ENCODE results near the gene RNF5. TPM values are rescaled to one million over a fixed set of nuclear protein-coding genes. Genes with fewer than 3 reads are reported as not detected.

The RNF5 gene
- total and polyA plus RNA-seq, 9 of the 15 experiments (the other 6 are each of a cell fraction or from before 2014, with no cell fraction given): 62.2 to 245 (median 129) TPM

GRCh38 chr6:32167761-32168262, 10.4 kb upstream of the RNF5 start (continued):
- TF ChIP-seq CAMTA2 (CRISPR knock-in tag; conservative IDR thresholded peaks at IDR 0.05) (no peak), HCFC1 (IDR thresholded peaks at IDR 0.05; ENCODE audit: low read depth, low read length) (no peak; the same call in 1 of the 2 replicates), TCF3 (CRISPR knock-in tag; IDR thresholded peaks at IDR 0.05) (peak; percentile 98), NR2C2 (CRISPR knock-in tag; IDR thresholded peaks at IDR 0.05) (no peak), NR2C2 (tag; IDR thresholded peaks at IDR 0.05) (no peak), MEIS2 (IDR thresholded peaks at IDR 0.05; ENCODE audit: partially characterized antibody) (peak; percentile 96), RBFOX2 (IDR thresholded peaks at IDR 0.05; ENCODE audit: low read depth, low read length) (no peak), FOXA1 (IDR thresholded peaks at IDR 0.05; ENCODE audit: borderline replicate concordance) (no peak), BACH1 (tag; IDR thresholded peaks at IDR 0.05) (peak; percentile 52; the same call in 1 of the 2 replicates), PRPF4 (IDR thresholded peaks at IDR 0.05; ENCODE audit: insufficient read depth, low read depth, low read length, poor library complexity, severe bottlenecking) (no peak), POLR2AphosphoS2 (IDR thresholded peaks at IDR 0.05; ENCODE audit: low read length) (peak; percentile 18; the same call in 1 of the 2 replicates), MECOM (CRISPR knock-in tag; IDR thresholded peaks at IDR 0.05) (peak; percentile 3; the same call in 1 of the 2 replicates), SUPT5H (IDR thresholded peaks at IDR 0.05) (peak; percentile 64), HNRNPUL1 (IDR thresholded peaks at IDR 0.05; ENCODE audit: low read length) (no peak), CXXC5 (CRISPR knock-in tag; IDR thresholded peaks at IDR 0.05) (peak; percentile 94), ZNF146 (CRISPR knock-in tag; IDR thresholded peaks at IDR 0.05; ENCODE audit: unreplicated experiment) (no peak), ETV6 (IDR thresholded peaks at IDR 0.05; ENCODE audit: borderline replicate concordance in 1 of 2, low read depth in 2 of 2, low read length in 1 of 2) (0 out of 4 replicates have a peak, but pooled peaks of 1 of the 2 experiments have one; percentile 40), ETV6 (CRISPR knock-in tag; IDR thresholded peaks at IDR 0.05; ENCODE audit: borderline replicate concordance) (no peak), ADNP (tag; IDR thresholded peaks at IDR 0.05) (no peak; the same call in 1 of the 2 replicates), CHD2 (IDR thresholded peaks at IDR 0.05; ENCODE audit: low read depth, low read length) (no peak)
- TF ChIP-seq, protein P1, sequence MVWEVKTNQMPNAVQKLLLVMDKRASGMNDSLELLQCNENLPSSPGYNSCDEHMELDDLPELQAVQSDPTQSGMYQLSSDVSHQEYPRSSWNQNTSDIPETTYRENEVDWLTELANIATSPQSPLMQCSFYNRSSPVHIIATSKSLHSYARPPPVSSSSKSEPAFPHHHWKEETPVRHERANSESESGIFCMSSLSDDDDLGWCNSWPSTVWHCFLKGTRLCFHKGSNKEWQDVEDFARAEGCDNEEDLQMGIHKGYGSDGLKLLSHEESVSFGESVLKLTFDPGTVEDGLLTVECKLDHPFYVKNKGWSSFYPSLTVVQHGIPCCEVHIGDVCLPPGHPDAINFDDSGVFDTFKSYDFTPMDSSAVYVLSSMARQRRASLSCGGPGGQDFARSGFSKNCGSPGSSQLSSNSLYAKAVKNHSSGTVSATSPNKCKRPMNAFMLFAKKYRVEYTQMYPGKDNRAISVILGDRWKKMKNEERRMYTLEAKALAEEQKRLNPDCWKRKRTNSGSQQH (CRISPR knock-in tag; IDR thresholded peaks at IDR 0.05): no peak
- TF ChIP-seq, protein P2, sequence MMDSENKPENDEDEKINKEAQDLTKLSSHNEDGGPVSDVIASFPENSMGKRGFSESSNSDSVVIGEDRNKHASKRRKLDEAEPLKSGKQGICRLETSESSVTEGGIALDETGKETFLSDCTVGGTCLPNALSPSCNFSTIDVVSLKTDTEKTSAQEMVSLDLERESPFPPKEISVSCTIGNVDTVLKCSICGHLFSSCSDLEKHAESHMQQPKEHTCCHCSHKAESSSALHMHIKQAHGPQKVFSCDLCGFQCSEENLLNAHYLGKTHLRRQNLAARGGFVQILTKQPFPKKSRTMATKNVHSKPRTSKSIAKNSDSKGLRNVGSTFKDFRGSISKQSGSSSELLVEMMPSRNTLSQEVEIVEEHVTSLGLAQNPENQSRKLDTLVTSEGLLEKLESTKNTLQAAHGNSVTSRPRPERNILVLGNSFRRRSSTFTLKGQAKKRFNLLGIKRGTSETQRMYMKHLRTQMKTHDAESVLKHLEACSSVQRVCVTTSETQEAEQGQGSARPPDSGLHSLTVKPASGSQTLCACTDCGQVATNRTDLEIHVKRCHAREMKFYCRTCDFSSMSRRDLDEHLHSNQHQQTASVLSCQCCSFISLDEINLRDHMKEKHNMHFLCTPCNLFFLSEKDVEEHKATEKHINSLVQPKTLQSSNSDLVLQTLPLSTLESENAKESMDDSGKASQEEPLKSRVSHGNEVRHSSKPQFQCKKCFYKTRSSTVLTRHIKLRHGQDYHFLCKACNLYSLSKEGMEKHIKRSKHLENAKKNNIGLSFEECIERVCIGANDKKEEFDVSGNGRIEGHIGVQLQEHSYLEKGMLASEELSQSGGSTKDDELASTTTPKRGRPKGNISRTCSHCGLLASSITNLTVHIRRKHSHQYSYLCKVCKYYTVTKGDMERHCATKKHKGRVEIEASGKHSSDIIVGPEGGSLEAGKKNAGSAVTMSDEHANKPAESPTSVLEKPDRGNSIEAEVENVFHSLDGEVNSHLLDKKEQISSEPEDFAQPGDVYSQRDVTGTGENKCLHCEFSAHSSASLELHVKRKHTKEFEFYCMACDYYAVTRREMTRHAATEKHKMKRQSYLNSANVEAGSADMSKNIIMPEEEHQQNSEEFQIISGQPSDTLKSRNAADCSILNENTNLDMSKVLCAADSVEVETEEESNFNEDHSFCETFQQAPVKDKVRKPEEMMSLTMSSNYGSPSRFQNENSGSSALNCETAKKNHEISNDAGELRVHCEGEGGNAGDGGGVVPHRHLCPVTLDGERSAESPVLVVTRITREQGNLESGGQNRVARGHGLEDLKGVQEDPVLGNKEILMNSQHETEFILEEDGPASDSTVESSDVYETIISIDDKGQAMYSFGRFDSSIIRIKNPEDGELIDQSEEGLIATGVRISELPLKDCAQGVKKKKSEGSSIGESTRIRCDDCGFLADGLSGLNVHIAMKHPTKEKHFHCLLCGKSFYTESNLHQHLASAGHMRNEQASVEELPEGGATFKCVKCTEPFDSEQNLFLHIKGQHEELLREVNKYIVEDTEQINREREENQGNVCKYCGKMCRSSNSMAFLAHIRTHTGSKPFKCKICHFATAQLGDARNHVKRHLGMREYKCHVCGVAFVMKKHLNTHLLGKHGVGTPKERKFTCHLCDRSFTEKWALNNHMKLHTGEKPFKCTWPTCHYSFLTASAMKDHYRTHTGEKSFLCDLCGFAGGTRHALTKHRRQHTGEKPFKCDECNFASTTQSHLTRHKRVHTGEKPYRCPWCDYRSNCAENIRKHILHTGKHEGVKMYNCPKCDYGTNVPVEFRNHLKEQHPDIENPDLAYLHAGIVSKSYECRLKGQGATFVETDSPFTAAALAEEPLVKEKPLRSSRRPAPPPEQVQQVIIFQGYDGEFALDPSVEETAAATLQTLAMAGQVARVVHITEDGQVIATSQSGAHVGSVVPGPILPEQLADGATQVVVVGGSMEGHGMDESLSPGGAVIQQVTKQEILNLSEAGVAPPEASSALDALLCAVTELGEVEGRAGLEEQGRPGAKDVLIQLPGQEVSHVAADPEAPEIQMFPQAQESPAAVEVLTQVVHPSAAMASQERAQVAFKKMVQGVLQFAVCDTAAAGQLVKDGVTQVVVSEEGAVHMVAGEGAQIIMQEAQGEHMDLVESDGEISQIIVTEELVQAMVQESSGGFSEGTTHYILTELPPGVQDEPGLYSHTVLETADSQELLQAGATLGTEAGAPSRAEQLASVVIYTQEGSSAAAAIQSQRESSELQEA (IDR thresholded peaks at IDR 0.05; ENCODE audit: low read depth): no peak

Data from K562 (cell line).